K562 (cell line): Measurements from ENCODE around the gene IL24. TPM values are rescaled to one million over a fixed set of nuclear protein-coding genes. Genes with fewer than 3 reads are reported as not detected.

Experiments used
- ATAC-seq: fragments of 200-7000 bp; cut with Tn5 transposase; 3 replicates; pipeline ENCODE4 v1.9.1; 2020; ENCODE audit warnings: moderate library complexity
- BruUV-seq: library from RNA; stranded (reverse); fragments of 400-500 nt; replicated peaks from 2 replicates; lab custom pipeline; 2021; lab: Mats Ljungman, UMichigan
- CTCF ChIA-PET: fragments of 300-600 bp; formaldehyde crosslinking; extraction: SDS; loops from one replicate; lab custom pipeline; 2021; ENCODE audit warnings: low intra/inter-chr PET ratio; lab: Yijun Ruan, JAX
- POLR2A ChIA-PET: fragments of 300-600, 350-650 bp; sonication (Branson Sonifier 250); formaldehyde crosslinking; extraction: SDS; loops from one replicate; lab custom pipeline; 2021; ENCODE audit warnings: antibody characterized with exemption, inconsistent platforms; lab: Yijun Ruan, JAX
- DNase-seq, 4 experiments: peaks; one replicate each; pipeline versions ENCODE4 v3.0.0 to v3.0.0-alpha.2; 2011 to 2018; ENCODE audit warnings: low spot score in 3 of 4, mixed read lengths in 3 of 4; ENCODE audit errors: extremely low read depth in 1 of 4
- FAIRE-seq: peaks from 2 replicates; lab custom pipeline; 2011; peaks lifted over from hg19 to GRCh38; lab: Jason Lieb, UNC
- H2AFZ ChIP-seq: 2 replicates; pipeline ENCODE4 v1.6.0; 2011; ENCODE audit warnings: low read depth, low read length, control low read depth, inconsistent platforms
- H3K27ac ChIP-seq: fragments of 200-600 bp; 3 replicates; pipeline ENCODE4 v1.8.0; 2011; ENCODE audit warnings: low read depth, mild to moderate bottlenecking, control low read depth, inconsistent platforms, low read length, moderate library complexity, mixed read lengths; ENCODE audit errors: extremely low read depth
- H3K27me3 ChIP-seq, 2 experiments: fragments of 300-600 bp in 1 of 2; 2 replicates in 1 of 2; 3 replicates in 1 of 2; pipeline versions ENCODE4 v1.6.0 to v1.8.0; 2011; ENCODE audit warnings: inconsistent platforms in 2 of 2, low read length in 2 of 2, mild to moderate bottlenecking in 1 of 2, mixed read lengths in 1 of 2, moderate library complexity in 1 of 2; ENCODE audit not compliant: control insufficient read depth in 2 of 2, insufficient read depth in 2 of 2
- H3K36me3 ChIP-seq: fragments of 300-600 bp; 3 replicates; pipeline ENCODE4 v1.8.0; 2011; ENCODE audit warnings: mild to moderate bottlenecking, low read length, inconsistent platforms; ENCODE audit not compliant: control insufficient read depth, insufficient read depth
- H3K4me1 ChIP-seq, 2 experiments: fragments of 200-600 bp in 1 of 2; replicated peaks in 1 of 2; 2 replicates in 1 of 2; 3 replicates in 1 of 2; pipeline versions ENCODE4 v1.5.1 to v1.8.0; 2011; ENCODE audit warnings: inconsistent platforms in 2 of 2, low read length in 2 of 2, mild to moderate bottlenecking in 1 of 2, mixed read lengths in 1 of 2, moderate library complexity in 1 of 2; ENCODE audit not compliant: control insufficient read depth in 2 of 2, insufficient read depth in 2 of 2
- H3K4me2 ChIP-seq: 2 replicates; pipeline ENCODE4 v1.6.1; 2011; ENCODE audit warnings: low read length, control low read depth, inconsistent platforms, mixed read lengths; ENCODE audit not compliant: insufficient read depth
- H3K4me3 ChIP-seq: fragments of 200-600 bp; sonication (generic), shearing (Covaris generic); 2 replicates; pipeline ENCODE4 v1.5.1; 2016; ENCODE audit warnings: control low read depth, inconsistent platforms
- H3K79me2 ChIP-seq: fragments of 200-600 bp; 3 replicates; pipeline ENCODE4 v1.8.0; 2011; ENCODE audit warnings: low read length, inconsistent platforms; ENCODE audit not compliant: control insufficient read depth, insufficient read depth
- H3K9ac ChIP-seq, 2 experiments: 2 replicates each; pipeline versions ENCODE4 v1.6.0 to v1.6.1; 2011; ENCODE audit warnings: low read depth in 2 of 2, low read length in 2 of 2, control low read depth in 1 of 2, inconsistent platforms in 1 of 2, mild to moderate bottlenecking in 1 of 2, mixed read lengths in 1 of 2; ENCODE audit not compliant: insufficient read depth in 1 of 2
- H3K9me1 ChIP-seq: one replicate; pipeline ENCODE4 v1.6.0; 2011; ENCODE audit warnings: inconsistent platforms, mild to moderate bottlenecking, low read length, moderate library complexity; ENCODE audit not compliant: control insufficient read depth, insufficient read depth
- H3K9me3 ChIP-seq: replicated peaks from 2 replicates; pipeline ENCODE4 v1.5.1; 2011; ENCODE audit warnings: low read depth, low read length, inconsistent platforms; ENCODE audit not compliant: control insufficient read depth, insufficient read depth
- H4K20me1 ChIP-seq: replicated peaks from 2 replicates; pipeline ENCODE4 v1.6.1; 2011; ENCODE audit warnings: low read length, inconsistent platforms, mixed read lengths; ENCODE audit not compliant: control insufficient read depth, insufficient read depth
- CREB1 ChIP-seq, 2 experiments: sonication (generic) in 1 of 2; formaldehyde crosslinking in 1 of 2; IDR thresholded peaks; 2 replicates each; pipeline versions ENCODE4 v1.6.1 to v1.8.0; 2012 to 2022; ENCODE audit warnings: inconsistent platforms in 1 of 2, mild to moderate bottlenecking in 1 of 2, missing genetic modification reagents in 1 of 2, moderate library complexity in 1 of 2
- EWSR1 ChIP-seq: fragments of 450-650 bp; IDR thresholded peaks from 2 replicates; pipeline ENCODE4 v1.6.1; 2018; ENCODE audit warnings: borderline replicate concordance, mild to moderate bottlenecking, low read depth, moderate library complexity; ENCODE audit not compliant: partially characterized antibody
- KDM4B ChIP-seq, 2 experiments: fragments of 450-650 bp in 1 of 2; sonication (generic) in 1 of 2; IDR thresholded peaks; 2 replicates each; pipeline ENCODE4 v1.6.1; 2016 to 2017; ENCODE audit warnings: borderline replicate concordance in 2 of 2, antibody characterized with exemption in 1 of 2, low read depth in 1 of 2, mild to moderate bottlenecking in 1 of 2
- PHF20 ChIP-seq: fragments of 450-650 bp; IDR thresholded peaks from 2 replicates; pipeline ENCODE4 v1.6.1; 2018; ENCODE audit not compliant: partially characterized antibody
- SAFB2 ChIP-seq: fragments of 200-400 bp; formaldehyde crosslinking; IDR thresholded peaks from 2 replicates; pipeline ENCODE4 v1.6.1; 2018; ENCODE audit warnings: borderline replicate concordance, low read length, low read depth, moderate library complexity; ENCODE audit not compliant: severe bottlenecking
- SMAD1 ChIP-seq: fragments of 150-350 bp; IDR thresholded peaks from 2 replicates; pipeline ENCODE4 v1.6.1; 2014; ENCODE audit warnings: low read length, low read depth; ENCODE audit not compliant: partially characterized antibody
- ZMIZ1 ChIP-seq, 2 experiments: fragments of 150-350 bp in 1 of 2; IDR thresholded peaks; 2 replicates each; pipeline ENCODE4 v1.6.1; 2012 to 2016; ENCODE audit warnings: low read depth in 2 of 2, low read length in 2 of 2, mild to moderate bottlenecking in 1 of 2, moderate library complexity in 1 of 2
- ZNF431 ChIP-seq: sonication (generic); formaldehyde crosslinking; IDR thresholded peaks from 2 replicates; pipeline ENCODE4 v1.8.0; 2022; ENCODE audit warnings: mild to moderate bottlenecking, missing genetic modification reagents
- ZSCAN29 ChIP-seq: fragments of 450-650 bp; IDR thresholded peaks from 2 replicates; pipeline ENCODE4 v1.6.1; 2017
- whole genome bisulfite sequencing: fragments of 100-300 bp; shearing (Covaris generic); methylation state at CpG from one replicate; pipeline ENCODE4 v1.1.6; 2016; ENCODE audit warnings: low coverage, mixed read lengths; ENCODE audit not compliant: insufficient coverage; ENCODE audit errors: missing lambda C conversion rate; 5-methylcytosine and 5-hydroxymethylcytosine counted together
- in situ Hi-C: fragments of 300-500 bp; cut with MboI; formaldehyde crosslinking; loops from 4 replicates; pipeline ENCODE4 v1.15.0; 2018; ENCODE audit warnings: inconsistent platforms, mixed read lengths
- intact Hi-C: fragments of 100-400 bp; cut with micrococcal nuclease; formaldehyde crosslinking; loops from 2 replicates; pipeline ENCODE4 v1.14.2; 2022
- polyA plus RNA-seq, 8 experiments: library from polyadenylated mRNA; depleted of rRNA in 4 of 8; stranded (reverse) in 5 of 8; unstranded in 3 of 8; fragments of >200 nt; fragmentation: Nextera tagmentation in 2 of 8; fragmentation: Illumina TruSeq in 1 of 8; extraction: Ambion mirVana in 2 of 8; extraction: Trizol in 1 of 8; gene quantifications; 2 replicates each; pipeline versions ENCODE4 v1.2.1 to v1.2.3, GENCODE V29; 2011 to 2014; ENCODE audit warnings: inconsistent platforms in 1 of 8, missing spikeins in 1 of 8
- total RNA-seq, 7 experiments: library from RNA; depleted of rRNA in 6 of 7; stranded (reverse); fragments of >200 nt in 6 of 7; fragmentation: Illumina TruSeq in 2 of 7; extraction: Trizol in 2 of 7; gene quantifications; 2 replicates each; pipeline versions ENCODE4 v1.2.1 to v1.2.3, GENCODE V29; 2011 to 2021; ENCODE audit warnings: low replicate concordance in 1 of 7

IL24 gene
- total and polyA plus RNA-seq, 9 of the 15 experiments (the other 6 are each of a cell fraction or from before 2014, with no cell fraction given) = 0.04 to 0.19 TPM; not detected in 7

- TF ChIP-seq ZNF431 (CRISPR knock-in tag) (no peak), EWSR1 (no peak)
Observed at GRCh38 chr1:206867716-206868115, 29.5 kb upstream of the IL24 start (continued).

DNA sequence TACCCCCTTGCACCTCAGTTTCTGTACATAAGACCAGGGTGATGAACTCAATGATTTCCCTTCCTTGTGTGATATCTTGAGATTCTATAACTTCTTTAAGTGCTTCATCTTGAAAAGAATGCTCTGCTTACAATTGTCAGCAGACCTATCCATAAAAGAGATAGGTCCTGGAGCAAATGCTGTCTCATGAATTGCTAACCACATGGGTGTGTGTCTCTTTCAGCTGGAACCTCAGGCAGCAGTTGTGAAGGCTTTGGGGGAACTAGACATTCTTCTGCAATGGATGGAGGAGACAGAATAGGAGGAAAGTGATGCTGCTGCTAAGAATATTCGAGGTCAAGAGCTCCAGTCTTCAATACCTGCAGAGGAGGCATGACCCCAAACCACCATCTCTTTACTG is 29.0 kb upstream of the IL24 start:
- H3K27me3 ChIP-seq = peaks cover 5 to 9% of the 10 kb centered on the region in 2 experiments; a peak in 3 of 5 replicates
- no TSS peak for BruUV-seq
- no peaks in the 10 kb centered on the region for H3K9me1 ChIP-seq
- H3K36me3 ChIP-seq = no peaks in the 10 kb centered on the region
- no peak for FAIRE-seq
- ChIA-PET POLR2A (interaction anchor here (0.6 kb wide), 2 partner anchors 12 to 280 kb away, joined by 3 to 5 read pairs; no protein-coding TSS in a partner anchor), CTCF (no interaction called here)
- no peak overlapping the region for H3K27ac ChIP-seq
- DNase-seq = no peak
- peaks cover 0 to 5% of the 10 kb centered on the region in 2 experiments; a peak in 2 of 5 replicates for H3K4me1 ChIP-seq
- H3K4me2 ChIP-seq = no peak overlapping the region
- H3K4me3 ChIP-seq = no peak overlapping the region
- no peaks in the 10 kb centered on the region for H3K9me3 ChIP-seq
- in situ Hi-C loops = no loop called here
- intact Hi-C loops = no loop called here
- H2AFZ ChIP-seq = no peak overlapping the region
- no peaks in the 10 kb centered on the region for H3K79me2 ChIP-seq
- H3K9ac ChIP-seq = no peak overlapping the region
- 0% methylated on average over 1 of the region's 1 CpG for WGBS
- no peak for ATAC-seq
- H4K20me1 ChIP-seq = no peaks in the 10 kb centered on the region
- TF ChIP-seq SMAD1 (no peak), CREB1 (IDR thresholded peaks at IDR 0.05) (no peak), CREB1 (CRISPR knock-in tag; IDR thresholded peaks at IDR 0.05) (no peak), SAFB2 (no peak), KDM4B (IDR thresholded peaks at IDR 0.05; ENCODE audit: borderline replicate concordance in 2 of 2, low read depth in 1 of 2) (no peak), PHF20 (no peak), ZMIZ1 (IDR thresholded peaks at IDR 0.05; ENCODE audit: low read depth in 2 of 2, low read length in 2 of 2) (no peak), ZSCAN29 (no peak)
